Parathyroid adenoma (tissue), 2 donors: ENCODE results near the gene FANCC.
A peak's percentile ranks its signal among the peaks of the same experiment; 100 is the strongest.

Source experiments
- H2AFZ ChIP-seq: fragments of 300-600 bp; sonication (generic); one replicate; pipeline ENCODE4 v1.7.0; 2017; ENCODE audit warnings: antibody characterized with exemption, mild to moderate bottlenecking
- H3K27ac ChIP-seq: fragments of 300-600 bp; sonication (generic); one replicate; pipeline ENCODE4 v1.7.0; 2017
- H3K27me3 ChIP-seq: fragments of 300-600 bp; sonication (generic); one replicate; pipeline ENCODE4 v1.7.0; 2017; ENCODE audit warnings: low read length; ENCODE audit not compliant: control insufficient read depth, insufficient read depth
- H3K36me3 ChIP-seq: fragments of 300-600 bp; sonication (generic); one replicate; pipeline ENCODE4 v1.7.0; 2017; ENCODE audit warnings: low read length; ENCODE audit not compliant: control insufficient read depth, insufficient read depth
- H3K4me1 ChIP-seq: fragments of 300-600 bp; sonication (generic); one replicate; pipeline ENCODE4 v1.7.0; 2017; ENCODE audit warnings: control low read depth
- H3K4me2 ChIP-seq: fragments of 300-600 bp; sonication (generic); one replicate; pipeline ENCODE4 v1.7.0; 2017; ENCODE audit warnings: low read length
- H3K4me3 ChIP-seq: fragments of 300-600 bp; sonication (generic); one replicate; pipeline ENCODE4 v1.7.0; 2017; ENCODE audit warnings: low read depth, low read length
- H3K79me2 ChIP-seq: fragments of 300-600 bp; sonication (generic); one replicate; pipeline ENCODE4 v1.7.0; 2017; ENCODE audit warnings: control low read depth
- H3K9ac ChIP-seq: fragments of 300-600 bp; sonication (generic); one replicate; pipeline ENCODE4 v1.7.0; 2017; ENCODE audit warnings: mild to moderate bottlenecking
- H3K9me3 ChIP-seq: fragments of 300-600 bp; sonication (generic); one replicate; pipeline ENCODE4 v1.7.0; 2017; ENCODE audit warnings: low read length; ENCODE audit not compliant: control insufficient read depth
- TF ChIP-seq, protein P1 (sequence below): fragments of 300-600 bp; sonication (generic); IDR thresholded peaks from one replicate; pipeline ENCODE4 v1.7.0; 2017; ENCODE audit warnings: antibody characterized with exemption, mild to moderate bottlenecking
- donor health status: primary hyperparathyroidism.

Gene FANCC

DNA sequence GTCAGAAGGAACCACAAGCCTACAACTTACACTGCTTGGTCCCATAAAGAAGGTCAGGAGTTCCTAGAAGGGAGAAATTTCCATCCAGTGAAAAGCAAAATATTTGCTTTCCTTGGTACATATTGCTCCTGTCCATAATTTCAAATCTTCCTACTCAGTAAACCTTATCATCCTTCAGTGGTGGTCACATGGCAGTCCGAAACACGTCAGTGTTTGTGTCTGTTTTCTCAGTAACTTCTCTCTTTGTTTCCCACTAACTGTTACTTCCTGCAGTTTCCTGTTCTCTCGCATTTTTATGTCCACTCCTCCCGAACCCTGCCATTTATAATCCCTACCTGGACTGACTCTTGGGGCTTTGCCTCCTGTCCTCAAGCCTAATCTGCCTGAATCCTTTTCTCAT is 129.1 kb downstream of the FANCC start:
- Histone ChIP-seq H3K79me2 (no peaks in the 10 kb centered on the region), H3K36me3 (no peaks in the 10 kb centered on the region), H3K27ac (peak overlapping the region; percentile 76), H3K4me3 (no peak overlapping the region), H3K4me1 (peaks cover 10% of the 10 kb centered on the region), H3K9me3 (no peaks in the 10 kb centered on the region), H3K4me2 (no peak overlapping the region), H3K9ac (no peak overlapping the region), H2AFZ (no peak overlapping the region), H3K27me3 (no peaks in the 10 kb centered on the region)
- TF ChIP-seq, protein P1, sequence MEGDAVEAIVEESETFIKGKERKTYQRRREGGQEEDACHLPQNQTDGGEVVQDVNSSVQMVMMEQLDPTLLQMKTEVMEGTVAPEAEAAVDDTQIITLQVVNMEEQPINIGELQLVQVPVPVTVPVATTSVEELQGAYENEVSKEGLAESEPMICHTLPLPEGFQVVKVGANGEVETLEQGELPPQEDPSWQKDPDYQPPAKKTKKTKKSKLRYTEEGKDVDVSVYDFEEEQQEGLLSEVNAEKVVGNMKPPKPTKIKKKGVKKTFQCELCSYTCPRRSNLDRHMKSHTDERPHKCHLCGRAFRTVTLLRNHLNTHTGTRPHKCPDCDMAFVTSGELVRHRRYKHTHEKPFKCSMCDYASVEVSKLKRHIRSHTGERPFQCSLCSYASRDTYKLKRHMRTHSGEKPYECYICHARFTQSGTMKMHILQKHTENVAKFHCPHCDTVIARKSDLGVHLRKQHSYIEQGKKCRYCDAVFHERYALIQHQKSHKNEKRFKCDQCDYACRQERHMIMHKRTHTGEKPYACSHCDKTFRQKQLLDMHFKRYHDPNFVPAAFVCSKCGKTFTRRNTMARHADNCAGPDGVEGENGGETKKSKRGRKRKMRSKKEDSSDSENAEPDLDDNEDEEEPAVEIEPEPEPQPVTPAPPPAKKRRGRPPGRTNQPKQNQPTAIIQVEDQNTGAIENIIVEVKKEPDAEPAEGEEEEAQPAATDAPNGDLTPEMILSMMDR: no peak

DNA sequence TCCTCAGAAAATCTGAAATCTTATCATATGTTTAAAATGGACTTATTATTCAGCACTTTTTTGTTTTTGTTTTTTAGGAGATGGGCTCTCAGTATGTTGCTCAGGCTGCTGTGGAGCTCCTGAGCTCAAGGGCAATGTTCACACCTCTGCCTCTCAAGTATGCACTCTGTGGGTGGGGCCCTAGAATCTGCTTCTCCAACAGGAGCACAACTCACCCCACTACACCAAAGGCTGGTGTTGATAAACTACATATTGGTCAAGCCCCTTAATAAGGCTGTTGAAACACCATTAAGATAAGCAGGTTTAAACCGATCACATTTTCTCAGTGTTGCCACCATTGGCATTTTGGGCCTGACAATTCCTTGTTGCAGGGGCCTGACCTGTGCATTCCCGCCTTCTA is 131.6 kb downstream of the FANCC start:
- Histone ChIP-seq H2AFZ (no peak overlapping the region), H3K27ac (no peak overlapping the region), H3K4me1 (peaks cover 10% of the 10 kb centered on the region), H3K4me3 (no peak overlapping the region), H3K4me2 (no peak overlapping the region), H3K9me3 (no peaks in the 10 kb centered on the region), H3K27me3 (no peaks in the 10 kb centered on the region), H3K9ac (no peak overlapping the region), H3K36me3 (no peaks in the 10 kb centered on the region), H3K79me2 (no peaks in the 10 kb centered on the region)
- TF ChIP-seq, protein P1: no peak

DNA sequence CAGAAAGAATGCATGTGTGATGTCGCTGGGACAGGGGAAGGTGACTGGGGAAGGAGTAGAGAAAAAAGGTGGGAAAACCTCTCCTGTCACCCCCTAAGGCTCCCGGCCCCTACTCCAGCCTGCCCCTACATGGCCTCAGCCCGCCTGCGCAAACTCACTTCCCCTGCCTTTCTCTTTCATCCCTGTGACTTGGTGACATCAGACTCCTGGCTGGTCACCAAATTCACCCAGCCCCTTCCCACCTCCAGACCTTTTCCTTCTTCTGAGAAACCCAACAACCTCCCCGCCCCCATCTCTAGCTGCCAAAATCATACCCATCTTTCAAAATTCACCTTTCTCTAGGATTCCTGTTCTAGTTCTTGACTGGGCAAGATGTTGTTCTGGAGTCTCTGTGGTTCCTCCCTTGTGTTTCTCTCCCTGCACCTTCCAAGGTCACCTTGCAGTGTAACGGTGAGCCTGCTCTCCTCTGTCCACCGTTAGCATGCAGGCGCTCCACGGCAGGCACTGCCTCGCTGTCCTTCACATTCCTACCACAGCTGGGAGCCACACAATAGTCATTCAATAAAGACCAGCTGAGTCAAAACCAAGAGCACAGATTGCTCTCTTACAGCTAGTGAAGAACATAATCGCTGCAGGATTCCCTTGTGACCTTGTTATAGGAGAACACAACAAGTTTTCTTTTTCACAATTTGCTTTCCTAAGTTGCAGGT is 134.5 kb downstream of the FANCC start:
- H3K36me3 ChIP-seq: no peaks in the 10 kb centered on the region
- peak overlapping the region; percentile 6 for H3K27ac ChIP-seq
- no peaks in the 10 kb centered on the region for H3K79me2 ChIP-seq
- no peak overlapping the region for H3K4me2 ChIP-seq
- no peaks in the 10 kb centered on the region for H3K9me3 ChIP-seq
- H3K4me3 ChIP-seq: no peak overlapping the region
- no peaks in the 10 kb centered on the region for H3K27me3 ChIP-seq
- H3K4me1 ChIP-seq: no peaks in the 10 kb centered on the region
- TF ChIP-seq, protein P1: peak; percentile 65
- H3K9ac ChIP-seq: no peak overlapping the region
- peak overlapping the region; percentile 46 for H2AFZ ChIP-seq

DNA sequence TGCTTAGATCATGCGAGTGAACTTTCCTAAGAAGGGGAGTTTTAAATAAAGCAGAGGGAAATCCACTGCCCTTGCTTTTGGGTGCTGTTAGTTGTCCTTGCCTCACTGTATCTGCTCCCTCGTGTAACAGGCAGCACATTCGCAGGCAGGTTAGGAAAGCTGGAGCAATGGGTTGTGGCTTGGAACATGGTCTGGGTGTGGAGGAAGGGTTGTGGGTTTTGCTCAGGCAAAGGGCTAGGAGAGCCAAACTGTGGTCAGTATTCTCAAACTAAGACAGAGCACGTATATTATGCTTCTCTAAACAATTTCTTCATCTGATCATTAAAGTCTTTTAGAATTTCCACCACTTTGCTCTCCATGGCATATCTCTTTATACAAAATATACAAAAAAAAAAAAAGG is 135.7 kb downstream of the FANCC start:
- H3K9me3 ChIP-seq: no peaks in the 10 kb centered on the region
- no peak overlapping the region for H3K4me2 ChIP-seq
- H2AFZ ChIP-seq: no peak overlapping the region
- H3K4me3 ChIP-seq: no peak overlapping the region
- H3K36me3 ChIP-seq: no peaks in the 10 kb centered on the region
- H3K4me1 ChIP-seq: no peaks in the 10 kb centered on the region
- no peak overlapping the region for H3K9ac ChIP-seq
- no peak overlapping the region for H3K27ac ChIP-seq
- no peaks in the 10 kb centered on the region for H3K27me3 ChIP-seq
- TF ChIP-seq, protein P1: no peak
- no peaks in the 10 kb centered on the region for H3K79me2 ChIP-seq

DNA sequence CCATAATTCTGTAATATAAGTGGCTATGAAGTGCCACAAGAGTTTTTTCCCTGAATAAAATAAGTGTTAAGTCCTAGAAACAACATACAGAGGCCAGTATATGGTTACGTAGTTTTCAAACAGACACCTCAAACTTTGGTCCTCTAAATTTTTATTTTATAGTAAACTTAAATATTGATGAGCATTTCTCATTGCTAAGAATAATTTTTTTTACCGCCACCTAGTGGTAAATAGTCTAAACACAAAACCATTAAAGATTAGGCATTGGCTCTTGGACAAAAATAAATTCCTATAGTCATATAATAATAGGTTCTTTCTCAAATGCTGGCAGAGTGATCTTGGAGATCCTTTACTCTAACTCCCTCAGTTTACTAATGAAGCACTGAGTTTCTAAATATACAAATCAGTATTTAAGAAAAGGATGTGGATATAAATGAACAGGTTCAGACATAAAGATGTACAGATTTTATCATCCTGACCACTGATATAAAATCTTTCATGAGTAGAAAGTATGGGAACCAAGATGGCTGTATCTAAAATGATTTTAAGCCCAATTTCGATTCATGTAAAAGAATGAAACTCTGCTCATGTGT is 136.2 kb downstream of the FANCC start:
- Histone ChIP-seq H3K4me3 (no peak overlapping the region), H3K4me2 (no peak overlapping the region), H3K79me2 (no peaks in the 10 kb centered on the region), H3K9ac (no peak overlapping the region), H3K4me1 (no peaks in the 10 kb centered on the region), H2AFZ (no peak overlapping the region), H3K36me3 (no peaks in the 10 kb centered on the region), H3K9me3 (no peaks in the 10 kb centered on the region), H3K27me3 (no peaks in the 10 kb centered on the region), H3K27ac (no peak overlapping the region)
- TF ChIP-seq, protein P1: peak; percentile 48
